K562 treated with DMSO at 1 percent for 48 hours (cell line): ENCODE measurements around the gene INSM1. TPM values are rescaled to one million over a fixed set of nuclear protein-coding genes. Genes with fewer than 3 reads are reported as not detected.

Source experiments
- total RNA-seq: library from RNA; unstranded; fragments of 300-600 nt; gene quantifications from 2 replicates; pipeline ENCODE4 v1.2.3, GENCODE V29; 2022; ENCODE audit warnings: low replicate concordance; ENCODE audit errors: extremely low read depth

The INSM1 gene, protein sequence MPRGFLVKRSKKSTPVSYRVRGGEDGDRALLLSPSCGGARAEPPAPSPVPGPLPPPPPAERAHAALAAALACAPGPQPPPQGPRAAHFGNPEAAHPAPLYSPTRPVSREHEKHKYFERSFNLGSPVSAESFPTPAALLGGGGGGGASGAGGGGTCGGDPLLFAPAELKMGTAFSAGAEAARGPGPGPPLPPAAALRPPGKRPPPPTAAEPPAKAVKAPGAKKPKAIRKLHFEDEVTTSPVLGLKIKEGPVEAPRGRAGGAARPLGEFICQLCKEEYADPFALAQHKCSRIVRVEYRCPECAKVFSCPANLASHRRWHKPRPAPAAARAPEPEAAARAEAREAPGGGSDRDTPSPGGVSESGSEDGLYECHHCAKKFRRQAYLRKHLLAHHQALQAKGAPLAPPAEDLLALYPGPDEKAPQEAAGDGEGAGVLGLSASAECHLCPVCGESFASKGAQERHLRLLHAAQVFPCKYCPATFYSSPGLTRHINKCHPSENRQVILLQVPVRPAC
- total RNA-seq: not detected in 2 replicates

DNA sequence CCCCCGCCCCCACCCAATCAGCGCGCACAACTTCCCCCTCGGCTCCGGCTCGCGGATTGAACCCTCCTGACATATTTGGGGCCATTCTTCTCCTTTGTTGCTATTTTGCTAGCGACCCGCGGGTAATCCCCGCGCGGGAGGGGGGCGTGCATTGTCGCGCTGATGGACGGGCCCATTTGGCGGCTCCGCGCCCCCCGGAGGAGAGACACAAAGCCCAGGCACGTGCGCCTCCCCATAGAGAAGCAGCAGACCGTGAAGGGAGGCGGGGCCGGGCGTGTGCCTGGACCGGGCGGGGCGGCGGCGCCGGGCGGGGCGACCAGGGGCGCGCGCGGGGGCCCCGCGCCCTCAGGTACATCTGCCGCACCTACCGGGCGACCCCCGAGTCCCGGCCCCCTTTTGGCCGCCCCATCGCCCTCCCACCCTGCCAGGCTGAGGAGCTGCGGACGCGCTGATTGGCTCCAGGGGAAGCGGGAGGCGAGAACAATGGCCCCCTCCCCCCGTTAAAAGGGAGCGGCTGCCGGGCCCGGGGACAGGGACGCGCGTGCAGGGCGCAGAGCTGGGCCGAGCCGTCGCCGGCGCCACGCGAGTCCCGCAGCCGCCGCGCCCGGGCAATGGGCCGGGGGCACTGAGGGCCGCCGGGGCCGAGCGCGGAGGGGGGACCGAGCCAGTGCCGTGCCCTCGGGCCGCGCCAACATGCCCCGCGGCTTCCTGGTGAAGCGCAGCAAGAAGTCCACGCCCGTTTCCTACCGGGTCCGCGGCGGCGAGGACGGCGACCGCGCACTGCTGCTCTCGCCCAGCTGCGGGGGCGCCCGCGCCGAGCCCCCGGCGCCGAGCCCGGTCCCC, at the start of gene INSM1:
Gene INSM1 (plus strand): TSS at position 530 of the 843 bp plus-strand sequence. CDS start 164 bp downstream, at position 694.

